Measurements from ENCODE around the gene NNT.

DNA sequence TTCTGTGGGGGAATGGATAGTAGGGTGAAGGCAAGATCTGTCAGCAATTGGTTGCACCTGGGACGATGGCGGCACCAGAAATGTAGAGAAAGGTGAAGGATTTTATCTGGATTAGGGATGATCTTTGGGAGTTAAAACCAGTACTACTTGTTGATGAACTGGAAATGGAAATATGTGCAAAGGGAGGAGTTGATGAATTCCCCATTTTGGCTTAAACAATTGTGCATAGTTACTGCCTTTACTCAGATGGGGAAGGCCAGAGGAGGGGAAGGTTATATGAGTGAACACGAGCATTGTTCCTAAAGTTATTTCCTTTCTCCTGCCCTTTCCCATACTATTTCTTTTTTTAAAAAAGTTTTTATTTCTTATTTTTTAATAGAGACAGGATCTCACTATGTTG lies 19.1 kb downstream of the NNT start:
- no peak for TF ChIP-seq YY1 (IDR thresholded peaks at IDR 0.05; ENCODE audit: insufficient read depth, insufficient read length)
- no peak for TF ChIP-seq ZNF274 (IDR thresholded peaks at IDR 0.05; ENCODE audit: low read depth, low read length)
- TF ChIP-seq SUZ12 (IDR thresholded peaks at IDR 0.05; ENCODE audit: extremely low read depth, insufficient read depth, insufficient read length), result no peak

All from NT2/D1 (cell line).